SK-N-MC (cell line): Measurements from ENCODE around the gene BTAF1.

Experiments used
- FOXP2 ChIP-seq: optimal IDR thresholded peaks from 2 replicates; pipeline ENCODE3; 2011; ENCODE audit warnings: mild to moderate bottlenecking, moderate library complexity; ENCODE audit not compliant: insufficient read depth; ENCODE audit errors: extremely low read length, control extremely low read depth
- POLR2AphosphoS5 ChIP-seq: IDR thresholded peaks from 2 replicates; pipeline ENCODE4 v1.6.1; 2012; ENCODE audit warnings: mild to moderate bottlenecking, low read depth, low read length, borderline replicate concordance

- TF ChIP-seq FOXP2 (no peak), POLR2AphosphoS5 (no peak)
These were observed 119.0 kb downstream of the BTAF1 start for GRCh38 chr10:92042541-92042940.
